VCaP (cell line): Measurements from ENCODE around the gene WASL.

Experiments
- H3K27ac ChIP-seq: fragments of 450-650 bp; 2 replicates; pipeline ENCODE4 v1.5.1; 2017
- TF ChIP-seq, protein P1 (sequence below): fragments of 450-650 bp; conservative IDR thresholded peaks from 2 replicates; pipeline ENCODE4 v1.5.1; 2017; ENCODE audit warnings: mild to moderate bottlenecking, moderate library complexity

The WASL gene

GRCh38 chr7:123750389-123751230 is 1.8 kb upstream of the WASL start:
- TF ChIP-seq, protein P1, sequence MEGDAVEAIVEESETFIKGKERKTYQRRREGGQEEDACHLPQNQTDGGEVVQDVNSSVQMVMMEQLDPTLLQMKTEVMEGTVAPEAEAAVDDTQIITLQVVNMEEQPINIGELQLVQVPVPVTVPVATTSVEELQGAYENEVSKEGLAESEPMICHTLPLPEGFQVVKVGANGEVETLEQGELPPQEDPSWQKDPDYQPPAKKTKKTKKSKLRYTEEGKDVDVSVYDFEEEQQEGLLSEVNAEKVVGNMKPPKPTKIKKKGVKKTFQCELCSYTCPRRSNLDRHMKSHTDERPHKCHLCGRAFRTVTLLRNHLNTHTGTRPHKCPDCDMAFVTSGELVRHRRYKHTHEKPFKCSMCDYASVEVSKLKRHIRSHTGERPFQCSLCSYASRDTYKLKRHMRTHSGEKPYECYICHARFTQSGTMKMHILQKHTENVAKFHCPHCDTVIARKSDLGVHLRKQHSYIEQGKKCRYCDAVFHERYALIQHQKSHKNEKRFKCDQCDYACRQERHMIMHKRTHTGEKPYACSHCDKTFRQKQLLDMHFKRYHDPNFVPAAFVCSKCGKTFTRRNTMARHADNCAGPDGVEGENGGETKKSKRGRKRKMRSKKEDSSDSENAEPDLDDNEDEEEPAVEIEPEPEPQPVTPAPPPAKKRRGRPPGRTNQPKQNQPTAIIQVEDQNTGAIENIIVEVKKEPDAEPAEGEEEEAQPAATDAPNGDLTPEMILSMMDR, result no peak

GRCh38 chr7:123749537-123749857 is 694 bp upstream of the WASL start:
- TF ChIP-seq, protein P1, result 0 out of 2 replicates have a peak, but pooled peaks have one; percentile 20
- peak overlapping the region; percentile 96 for H3K27ac ChIP-seq

More at GRCh38 chr7:123750389-123751230, 1.8 kb upstream of the WASL start:
- peak overlapping the region; percentile 96 for H3K27ac ChIP-seq

DNA sequence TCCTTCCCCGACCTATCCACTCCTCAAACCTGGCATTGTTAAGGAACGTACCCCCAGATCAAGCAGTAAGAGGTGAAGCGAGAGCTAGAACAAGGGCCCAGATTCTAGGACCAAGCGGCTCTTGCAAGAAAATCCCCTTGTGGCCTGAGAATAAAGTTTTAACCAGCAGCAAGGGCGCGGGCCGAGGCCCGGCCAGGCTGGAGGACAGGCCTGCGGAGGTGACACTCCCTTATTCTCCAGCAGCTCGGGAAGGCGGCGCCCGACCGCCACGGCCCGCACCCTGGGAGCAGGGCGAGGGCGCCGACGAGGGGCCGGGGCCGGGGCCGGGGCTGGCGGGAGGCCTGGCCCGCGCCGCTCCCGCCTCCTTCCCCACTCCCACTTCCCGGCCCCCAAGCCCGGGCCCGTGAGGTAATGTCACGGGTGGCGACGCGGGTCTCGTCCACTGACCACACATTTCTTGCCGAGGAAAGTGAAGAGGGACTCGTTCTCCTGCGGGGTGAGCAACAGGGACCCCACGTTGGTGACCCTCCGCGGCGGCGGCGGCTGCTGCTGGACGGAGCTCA is 551 bp downstream of the WASL start:
- peak overlapping the region; percentile 96 for H3K27ac ChIP-seq
- TF ChIP-seq, protein P1, result 0 out of 2 replicates have a peak, but pooled peaks have one; percentile 10

GRCh38 chr7:123747620-123748141 is 1.1 kb downstream of the WASL start:
- TF ChIP-seq, protein P1, result no peak
- peak overlapping the region; percentile 96 for H3K27ac ChIP-seq

DNA sequence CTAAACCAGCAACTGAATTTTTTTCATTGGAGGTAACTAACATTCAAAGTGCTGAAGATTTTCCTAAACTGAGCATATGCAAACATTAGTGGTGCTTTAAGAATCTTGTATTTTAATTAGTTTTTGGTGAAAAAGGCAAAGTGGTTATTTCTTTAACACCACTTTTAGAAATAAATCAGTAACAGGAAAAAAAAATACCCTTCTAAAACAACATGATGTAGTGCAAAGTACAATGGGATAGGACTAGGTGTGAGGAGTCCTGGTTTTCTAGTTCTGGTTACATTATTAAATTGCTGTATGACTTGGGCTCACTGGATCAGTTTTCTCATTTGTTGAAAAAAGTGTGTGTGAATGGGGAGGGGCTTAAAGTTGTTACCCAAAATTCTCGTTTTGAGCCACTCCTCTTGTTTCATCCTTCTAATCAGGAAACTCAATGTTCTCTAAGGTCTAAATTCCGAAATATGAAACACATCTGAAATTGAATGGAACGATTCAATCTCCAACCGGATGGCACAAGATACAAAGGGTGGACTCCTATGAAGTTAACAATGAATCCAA is 1.8 kb downstream of the WASL start:
- H3K27ac ChIP-seq, result peak overlapping the region; percentile 96
- TF ChIP-seq, protein P1, result no peak

DNA sequence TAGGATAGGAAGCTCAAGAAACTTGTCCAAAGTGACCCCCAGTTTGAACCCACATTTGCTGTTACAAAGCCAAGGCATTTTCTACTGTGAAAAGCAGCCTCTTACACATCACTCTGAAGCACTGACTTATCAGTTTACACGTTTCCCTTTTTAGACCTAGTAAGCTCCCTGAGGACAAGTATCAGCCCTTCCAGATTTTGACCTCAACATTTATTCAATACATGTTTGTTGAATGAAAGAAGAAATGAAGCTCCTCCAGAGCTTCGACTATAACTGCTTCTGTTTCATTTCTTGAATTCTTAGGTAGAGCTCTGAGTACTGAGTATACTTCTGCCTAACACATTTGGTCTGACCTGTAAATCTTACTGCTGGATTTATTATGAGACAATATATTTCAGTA is 2.7 kb downstream of the WASL start:
- H3K27ac ChIP-seq, result peak overlapping the region; percentile 96
- TF ChIP-seq, protein P1, result no peak

DNA sequence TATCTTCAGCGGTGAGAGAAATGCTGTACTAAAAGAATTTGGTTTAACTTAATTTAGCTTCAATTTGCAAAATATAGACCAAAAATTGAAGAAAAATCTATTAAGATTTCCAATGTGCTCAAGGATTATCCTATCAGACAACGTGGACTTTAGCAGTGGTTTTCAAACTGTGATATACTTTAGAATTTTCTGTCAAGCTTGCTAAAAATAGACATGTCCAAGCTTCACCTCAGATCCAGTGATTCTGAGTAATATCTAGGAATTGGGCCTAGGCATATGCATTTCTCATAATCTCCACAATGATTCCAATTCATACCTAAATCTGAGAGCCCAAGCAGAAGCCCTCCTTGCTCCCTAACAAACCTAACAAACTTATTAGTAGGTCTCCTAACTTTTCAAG is 3.4 kb downstream of the WASL start:
- peak overlapping the region; percentile 96 for H3K27ac ChIP-seq
- TF ChIP-seq, protein P1, result no peak
